NOMO-1 treated with dmso at 0.1 percent for 144 hours (cell line): Measurements from ENCODE around the gene ATG4A.

Experiments used
- DNase-seq: peaks from one replicate; lab custom pipeline; 2025; ENCODE audit not compliant: unreplicated experiment; lab: John Stamatoyannopoulos, UW

The ATG4A gene

GRCh38 chrX:108121291-108121690, 29.7 kb downstream of the ATG4A start:
- DNase-seq = no peak

GRCh38 chrX:108122748-108123147, 31.2 kb downstream of the ATG4A start:
- no peak for DNase-seq

- no peak for DNase-seq
These were observed 32.2 kb downstream of the ATG4A start for GRCh38 chrX:108123591-108124366.

- no peak for DNase-seq
These were observed 35.1 kb downstream of the ATG4A start for GRCh38 chrX:108126661-108127060.

- DNase-seq = no peak
These were observed 35.6 kb downstream of the ATG4A start for GRCh38 chrX:108127152-108127551.

- no peak for DNase-seq
These were observed 39.3 kb downstream of the ATG4A start for GRCh38 chrX:108130889-108131288.

- DNase-seq = no peak
These were observed 39.9 kb downstream of the ATG4A start for GRCh38 chrX:108131471-108131870.

GRCh38 chrX:108132034-108132433, 40.5 kb downstream of the ATG4A start:
- no peak for DNase-seq

- DNase-seq = no peak
These were observed 41.3 kb downstream of the ATG4A start for GRCh38 chrX:108132876-108133275.

GRCh38 chrX:108134724-108135123, 43.1 kb downstream of the ATG4A start:
- no peak for DNase-seq

GRCh38 chrX:108138814-108139702, 47.5 kb downstream of the ATG4A start:
- no peak for DNase-seq

GRCh38 chrX:108148524-108148923, 56.9 kb downstream of the ATG4A start:
- DNase-seq = no peak

GRCh38 chrX:108156082-108156481, 64.5 kb downstream of the ATG4A start:
- DNase-seq = no peak

GRCh38 chrX:108156934-108157466, 65.4 kb downstream of the ATG4A start:
- no peak for DNase-seq

GRCh38 chrX:108157628-108158027, 66.0 kb downstream of the ATG4A start:
- DNase-seq = no peak

- DNase-seq = no peak
These were observed 67.6 kb downstream of the ATG4A start for GRCh38 chrX:108159028-108159670.

GRCh38 chrX:108160309-108160708, 68.7 kb downstream of the ATG4A start:
- no peak for DNase-seq

GRCh38 chrX:108162265-108162664, 70.7 kb downstream of the ATG4A start:
- no peak for DNase-seq

GRCh38 chrX:108163333-108164082, 71.9 kb downstream of the ATG4A start:
- DNase-seq = no peak

GRCh38 chrX:108165383-108166111, 74.0 kb downstream of the ATG4A start:
- DNase-seq = no peak
